GM19468 (cell line): Measurements from ENCODE around the gene NUP93.

Source experiments
- ATAC-seq: cut with Tn5 transposase; IDR thresholded peaks from one replicate; pipeline ENCODE4 v1.9.1; 2021; ENCODE audit warnings: mild to moderate bottlenecking, moderate library complexity, moderate number of reproducible peaks; ENCODE audit not compliant: unreplicated experiment; ENCODE audit errors: extremely low read depth

Gene NUP93

GRCh38 chr16:56729735-56730662 is at the start of gene NUP93:
NUP93 (plus strand) TSS chr16:56730129; CDS start chr16:56748248, 18,119 bp downstream.
- ATAC-seq: peak; percentile 64

GRCh38 chr16:56681939-56682702 is 47.8 kb upstream of the NUP93 start, which contains the start of gene MT1X:
MT1X (plus strand) TSS chr16:56682470; CDS start chr16:56682541, 71 bp downstream.
- ATAC-seq: peak; percentile 80

- no peak for ATAC-seq
These were observed 47.1 kb upstream of the NUP93 start for GRCh38 chr16:56682703-56683397.

- no peak for ATAC-seq
These were observed 46.3 kb upstream of the NUP93 start for GRCh38 chr16:56683424-56684172.

- no peak for ATAC-seq
These were observed 45.5 kb upstream of the NUP93 start for GRCh38 chr16:56684256-56684925.

GRCh38 chr16:56684926-56685590 is 44.9 kb upstream of the NUP93 start:
- ATAC-seq: no peak

- no peak for ATAC-seq
These were observed 43.2 kb upstream of the NUP93 start for GRCh38 chr16:56686758-56687157.

- no peak for ATAC-seq
These were observed 41.2 kb upstream of the NUP93 start for GRCh38 chr16:56688762-56689161.

- ATAC-seq: no peak
These were observed 40.8 kb upstream of the NUP93 start for GRCh38 chr16:56689171-56689570.

GRCh38 chr16:56690420-56691122 is 39.4 kb upstream of the NUP93 start:
- ATAC-seq: no peak

GRCh38 chr16:56691885-56692284 is 38.0 kb upstream of the NUP93 start:
- no peak for ATAC-seq

- ATAC-seq: no peak
These were observed 34.7 kb upstream of the NUP93 start for GRCh38 chr16:56695246-56695645.

GRCh38 chr16:56697456-56698155 is 32.3 kb upstream of the NUP93 start:
- ATAC-seq: no peak

- ATAC-seq: no peak
These were observed 29.7 kb upstream of the NUP93 start for GRCh38 chr16:56700195-56700594.

- ATAC-seq: no peak
These were observed 29.3 kb upstream of the NUP93 start for GRCh38 chr16:56700631-56701030.

GRCh38 chr16:56701534-56701933 is 28.4 kb upstream of the NUP93 start:
- ATAC-seq: no peak

- ATAC-seq: no peak
These were observed 27.1 kb upstream of the NUP93 start for GRCh38 chr16:56702836-56703235.
